Transverse colon (tissue), 4 donors: ENCODE measurements around the gene AAMP. TPM values are rescaled to one million over a fixed set of nuclear protein-coding genes. Genes with fewer than 3 reads are reported as not detected.

Experiments used
- DNase-seq: peaks from one replicate; pipeline ENCODE4 v3.0.0-alpha.2; 2019
- H3K27ac ChIP-seq, 4 donors: fragments of 200-600 bp; sonication (generic); 2 replicates each; pipeline ENCODE4 v1.5.1; 2016 to 2018; ENCODE audit warnings: inconsistent platforms in 4 of 4
- H3K27me3 ChIP-seq: fragments of 200-600 bp; sonication (generic); 2 replicates; pipeline ENCODE4 v1.5.1; 2017; ENCODE audit warnings: inconsistent platforms
- H3K36me3 ChIP-seq, 4 donors: fragments of 200-600 bp; sonication (generic); 2 replicates each; pipeline ENCODE4 v1.5.1; 2017 to 2019; ENCODE audit warnings: inconsistent platforms in 4 of 4
- H3K4me1 ChIP-seq, 4 donors: fragments of 200-600 bp; sonication (generic); 2 replicates each; pipeline ENCODE4 v1.5.1; 2017 to 2020; ENCODE audit warnings: inconsistent platforms in 4 of 4
- H3K4me3 ChIP-seq, 4 donors: fragments of 200-600 bp; sonication (generic); 1 replicate in 1 of 4; 2 replicates in 3 of 4; pipeline versions ENCODE4 v1.5.1 to v1.6.1; 2017 to 2019; ENCODE audit warnings: inconsistent platforms in 4 of 4
- H3K9me3 ChIP-seq, 2 donors: fragments of 200-600 bp; sonication (generic); 2 replicates each; pipeline ENCODE4 v1.5.1; 2017 to 2019; ENCODE audit warnings: inconsistent platforms in 2 of 2
- EP300 ChIP-seq: sonication (generic); formaldehyde crosslinking; IDR thresholded peaks from one replicate; pipeline ENCODE4 v1.6.1; 2017; ENCODE audit warnings: antibody characterized with exemption, low read depth
- POLR2A ChIP-seq: fragments of 450-650 bp; IDR thresholded peaks from one replicate; pipeline ENCODE4 v1.6.1; 2016; ENCODE audit warnings: antibody characterized with exemption, mild to moderate bottlenecking, moderate library complexity
- POLR2AphosphoS5 ChIP-seq, 3 donors: sonication (generic); formaldehyde crosslinking; IDR thresholded peaks; one replicate each; pipeline ENCODE4 v1.6.1; 2016; ENCODE audit warnings: antibody characterized with exemption in 3 of 3
- WGBS, 2 donors: methylation state at CpG; one replicate each; pipeline ENCODE4 v1.1.5; 2018; ENCODE audit warnings: low coverage in 1 of 2; 5-methylcytosine and 5-hydroxymethylcytosine counted together
- in situ Hi-C, 4 donors: fragments of 200-750 bp; cut with MboI; loops; one replicate each; pipeline versions ENCODE4 v1.15.0 to v1.15.1; 2017; ENCODE audit warnings: low sequenced_read_pairs in 3 of 4, low pct_ligation_motif_present in 1 of 4, low pct_unique_long_range_greater_than_20kb in 1 of 4
- intact Hi-C: fragments of 100-400 bp; cut with DNase I; formaldehyde crosslinking; loops from one replicate; pipeline ENCODE4 v1.15.1; 2023; ENCODE audit warnings: low total_unique reads
- total RNA-seq, 4 donors: library from RNA; depleted of rRNA; stranded (reverse); fragments of >200 nt; gene quantifications; one replicate each; pipeline ENCODE4 v1.1.0, GENCODE V29; 2016
- TF ChIP-seq, protein P1 (sequence below), 5 experiments: fragments of 200-600 bp in 3 of 5; fragments of 450-650 bp in 2 of 5; sonication (generic) in 3 of 5; IDR thresholded peaks; 1 replicate in 2 of 5; 2 replicates in 3 of 5; pipeline ENCODE4 v1.5.1; 2016 to 2017; ENCODE audit warnings: antibody characterized with exemption in 5 of 5, inconsistent platforms in 3 of 5, mild to moderate bottlenecking in 2 of 5, moderate library complexity in 1 of 5

AAMP gene
- total RNA-seq, 4 donors from 2014 or later: 96.9 to 466 (median 174) TPM

- intact Hi-C loops: no loop called here
- Histone ChIP-seq H3K36me3 (no peaks in the 10 kb centered on the region), H3K27ac (peak overlapping the region; percentile 94 to 100 (median 98)), H3K9me3 (no peaks in the 10 kb centered on the region), H3K4me3 (peak overlapping the region; percentile 74 to 100 (median 94)), H3K27me3 (no peaks in the 10 kb centered on the region), H3K4me1 (peaks cover 15 to 54% (median 45%) of the 10 kb centered on the region in 4 donors)
- TF ChIP-seq POLR2AphosphoS5 (IDR thresholded peaks at IDR 0.05) (peak in 2 of 3 donors; percentile 39 to 56), EP300 (peak; percentile 1), POLR2A (no peak)
- TF ChIP-seq, protein P1, sequence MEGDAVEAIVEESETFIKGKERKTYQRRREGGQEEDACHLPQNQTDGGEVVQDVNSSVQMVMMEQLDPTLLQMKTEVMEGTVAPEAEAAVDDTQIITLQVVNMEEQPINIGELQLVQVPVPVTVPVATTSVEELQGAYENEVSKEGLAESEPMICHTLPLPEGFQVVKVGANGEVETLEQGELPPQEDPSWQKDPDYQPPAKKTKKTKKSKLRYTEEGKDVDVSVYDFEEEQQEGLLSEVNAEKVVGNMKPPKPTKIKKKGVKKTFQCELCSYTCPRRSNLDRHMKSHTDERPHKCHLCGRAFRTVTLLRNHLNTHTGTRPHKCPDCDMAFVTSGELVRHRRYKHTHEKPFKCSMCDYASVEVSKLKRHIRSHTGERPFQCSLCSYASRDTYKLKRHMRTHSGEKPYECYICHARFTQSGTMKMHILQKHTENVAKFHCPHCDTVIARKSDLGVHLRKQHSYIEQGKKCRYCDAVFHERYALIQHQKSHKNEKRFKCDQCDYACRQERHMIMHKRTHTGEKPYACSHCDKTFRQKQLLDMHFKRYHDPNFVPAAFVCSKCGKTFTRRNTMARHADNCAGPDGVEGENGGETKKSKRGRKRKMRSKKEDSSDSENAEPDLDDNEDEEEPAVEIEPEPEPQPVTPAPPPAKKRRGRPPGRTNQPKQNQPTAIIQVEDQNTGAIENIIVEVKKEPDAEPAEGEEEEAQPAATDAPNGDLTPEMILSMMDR (IDR thresholded peaks at IDR 0.05): no peak
- WGBS, 2 donors: 0 to 1% methylated on average over 2 to 47 of the region's 47 CpGs
- in situ Hi-C loops: no loop called here
- peak; percentile 79 for DNase-seq
These were observed 52.3 kb downstream of the AAMP start for GRCh38 chr2:218217360-218218267.

- intact Hi-C loops (no loop called here), in situ Hi-C loops (no loop called here)
- no peaks in the 10 kb centered on the region for H3K36me3 ChIP-seq
- TF ChIP-seq POLR2AphosphoS5 (IDR thresholded peaks at IDR 0.05) (peak; percentile 94 to 98 (median 96)), POLR2A (peak; percentile 95), EP300 (peak; percentile 44)
- TF ChIP-seq, protein P1 (IDR thresholded peaks at IDR 0.05): peak in 4 of 5 experiments; percentile 11 to 78 (median 32)
- peaks cover 15 to 46% (median 39%) of the 10 kb centered on the region in 4 donors for H3K4me1 ChIP-seq
- DNase-seq: peak; percentile 96
- WGBS, 2 donors: 1 to 2% methylated on average over 12 to 57 of the region's 60 CpGs
- H3K27ac ChIP-seq: peak within 1 kb of the TSS; percentile 94 to 100 (median 98)
- peak within 1 kb of the TSS; percentile 74 to 100 (median 94) for H3K4me3 ChIP-seq
- no peaks in the 10 kb centered on the region for H3K9me3 ChIP-seq
- no peaks in the 10 kb centered on the region for H3K27me3 ChIP-seq
These were observed 53.1 kb downstream of the AAMP start, which contains the start of gene ARPC2 for GRCh38 chr2:218216674-218217359. Gene ARPC2, plus strand, starts transcription at chr2:218217189. Its CDS starts 282 bp downstream, at chr2:218217471.

- Histone ChIP-seq H3K4me3 (peak overlapping the region; percentile 46 to 100 (median 81)), H3K27ac (peak overlapping the region; percentile 94 to 100 (median 98)), H3K9me3 (no peaks in the 10 kb centered on the region), H3K36me3 (no peaks in the 10 kb centered on the region), H3K27me3 (no peaks in the 10 kb centered on the region), H3K4me1 (peaks cover 15 to 41% (median 35%) of the 10 kb centered on the region in 4 donors)
- TF ChIP-seq EP300: no peak
- no peak for TF ChIP-seq POLR2AphosphoS5 (IDR thresholded peaks at IDR 0.05)
- TF ChIP-seq POLR2A: no peak
- TF ChIP-seq, protein P1 (IDR thresholded peaks at IDR 0.05): no peak
- intact Hi-C loops: no loop called here
- no peak for DNase-seq
- WGBS, 2 donors: 53 to 70% methylated on average over 7 to 9 of the region's 9 CpGs
- in situ Hi-C loops: no loop called here
These were observed 53.6 kb downstream of the AAMP start for GRCh38 chr2:218216336-218216673.

Other genes starting within 250 kb of the AAMP start
- 1 to 10 TPM in 1 of 4 donors, not detected in 3; 1.9 TPM for gene RUFY4, start 200.9 kb downstream of the AAMP start, total RNA-seq
- gene CXCR2, start 144.1 kb downstream of the AAMP start, total RNA-seq: not detected
- under 1 TPM in 1 of 4 donors, not detected in 3; 0.14 TPM for gene CXCR1, start 103.2 kb downstream of the AAMP start, total RNA-seq
- 100 to 1,000 TPM in 3 of 4 donors, 10 to 100 TPM in 1; 65.5 to 343 (median 275) TPM for gene ARPC2, start 52.9 kb downstream of the AAMP start, total RNA-seq
- gene GPBAR1, start 9.1 kb downstream of the AAMP start, total RNA-seq: 1 to 10 TPM in 2 of 4 donors, not detected in 2; 2.5 to 3.0 TPM
- gene PNKD, start 382 bp upstream of the AAMP start, total RNA-seq: 100 to 1,000 TPM in 2 of 4 donors, 10 to 100 TPM in 2; 14.3 to 111 (median 100) TPM
- gene TMBIM1, start 22.4 kb upstream of the AAMP start, total RNA-seq: 100 to 1,000 TPM in 3 of 4 donors, 10 to 100 TPM in 1; 80.0 to 356 (median 200) TPM
- not detected for gene CATIP, start 86.7 kb upstream of the AAMP start, total RNA-seq
- 1 to 10 TPM; 2.6 to 8.4 (median 6.3) TPM for gene SLC11A1, start 112.1 kb upstream of the AAMP start, total RNA-seq
- gene CTDSP1, start 129.7 kb upstream of the AAMP start, total RNA-seq: 100 to 1,000 TPM; 132 to 197 (median 173) TPM
- 100 to 1,000 TPM; 177 to 541 (median 285) TPM for gene VIL1, start 149.0 kb upstream of the AAMP start, total RNA-seq